ENCODE measurements around the gene CEP250. TPM values are rescaled to one million over a fixed set of nuclear protein-coding genes. Genes with fewer than 3 reads are reported as not detected.
A peak's percentile ranks its signal among the peaks of the same experiment; 100 is the strongest.
"Not testable (repeated sequence)": the region's sequence is repeated elsewhere in the genome, so short reads cannot be mapped to it uniquely, and the experiment has no call there.

CEP250 gene
- total RNA-seq, 1 donor from 2014 or later = 7.3 TPM

DNA sequence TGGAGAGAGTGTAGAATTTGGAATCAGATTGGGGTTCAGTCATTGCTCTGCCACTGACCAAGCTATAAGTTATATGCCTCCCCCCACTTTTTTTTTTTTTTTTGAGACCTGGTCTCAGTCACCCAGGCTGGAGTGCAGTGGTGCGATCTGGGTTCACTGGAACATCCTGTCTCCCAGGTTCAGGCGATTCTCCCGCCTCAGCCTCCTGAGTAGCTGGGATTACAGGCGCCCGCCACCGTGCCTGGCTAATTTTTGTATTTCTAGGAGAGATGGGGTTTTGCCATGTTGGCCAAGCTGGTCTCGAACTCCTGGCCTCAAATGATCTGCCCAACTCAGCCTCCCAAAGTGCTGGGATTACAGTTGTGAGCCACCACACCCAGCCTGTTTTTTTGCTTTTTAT is 1.3 kb downstream of the CEP250 start:
- DNase-seq (ENCODE audit: low read depth in 2 of 2) = not testable (repeated sequence)

DNA sequence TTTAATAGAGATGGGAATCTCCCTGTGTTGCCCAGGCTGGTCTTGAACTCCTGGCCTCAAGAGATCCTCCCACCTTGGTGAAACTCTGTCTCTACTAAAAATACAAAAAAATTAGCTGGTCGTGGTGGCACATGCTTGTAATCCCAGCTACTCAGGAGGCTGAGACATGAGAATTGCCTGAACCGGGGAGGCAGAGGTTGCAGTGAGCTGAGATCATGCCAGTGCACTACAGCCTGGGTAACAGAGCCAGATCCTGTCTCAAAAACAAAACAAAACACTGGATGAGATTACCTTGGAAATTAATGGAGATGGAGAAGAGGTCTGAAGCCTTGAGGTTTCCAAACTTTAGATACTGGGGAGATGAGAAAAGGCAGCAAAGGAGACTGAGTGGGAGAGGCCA is 2.1 kb downstream of the CEP250 start:
- not testable (repeated sequence) for DNase-seq (ENCODE audit: low read depth in 2 of 2)

GRCh38 chr20:35458388-35458787 is 3.0 kb downstream of the CEP250 start:
- no peak for DNase-seq (ENCODE audit: low read depth in 2 of 2)

DNA sequence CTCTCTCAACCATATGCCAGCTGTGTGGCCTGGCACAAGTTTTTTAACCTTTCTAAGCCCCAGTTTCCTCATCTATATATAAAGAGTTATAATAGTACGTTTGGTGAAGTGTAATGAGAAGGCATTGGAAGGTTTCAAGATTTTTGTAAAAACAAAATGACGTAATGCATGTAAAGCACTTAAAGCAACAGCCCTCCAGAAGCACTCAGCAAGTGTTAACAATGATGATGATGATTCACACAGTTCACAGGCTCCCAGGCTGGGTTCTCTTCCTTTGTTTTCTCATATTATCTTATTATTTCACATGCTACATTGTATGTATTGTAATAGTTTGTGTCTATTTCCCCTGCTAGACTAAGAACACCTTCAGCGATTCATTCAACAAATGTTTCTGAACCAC is 6.2 kb downstream of the CEP250 start:
- DNase-seq (ENCODE audit: low read depth in 2 of 2) = peak; percentile 40 to 96

DNA sequence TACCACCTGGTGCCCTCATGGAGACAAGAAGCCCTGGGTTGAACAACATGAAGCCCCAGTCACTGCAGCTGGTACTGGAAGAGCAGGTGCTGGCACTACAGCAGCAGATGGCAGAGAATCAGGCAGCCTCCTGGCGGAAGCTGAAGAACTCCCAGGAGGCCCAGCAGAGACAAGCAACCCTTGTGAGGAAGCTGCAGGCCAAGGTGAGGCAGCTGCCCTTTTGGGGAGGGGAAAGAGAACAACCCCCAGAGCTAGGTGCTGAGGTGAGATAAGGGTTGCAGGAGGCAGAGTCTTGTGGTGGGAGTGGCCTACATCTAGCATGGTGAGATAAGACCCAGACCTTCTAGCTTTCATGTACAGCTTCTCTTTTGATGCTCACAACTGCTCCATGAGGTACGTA is 7.0 kb downstream of the CEP250 start:
- DNase-seq (ENCODE audit: low read depth in 2 of 2) = no peak

- DNase-seq (ENCODE audit: low read depth in 2 of 2) = peak; percentile 67 to 83
Observed at GRCh38 chr20:35463455-35464300, 8.3 kb downstream of the CEP250 start.

- DNase-seq (ENCODE audit: low read depth in 2 of 2) = no peak
Observed at GRCh38 chr20:35465976-35466375, 10.6 kb downstream of the CEP250 start.

DNA sequence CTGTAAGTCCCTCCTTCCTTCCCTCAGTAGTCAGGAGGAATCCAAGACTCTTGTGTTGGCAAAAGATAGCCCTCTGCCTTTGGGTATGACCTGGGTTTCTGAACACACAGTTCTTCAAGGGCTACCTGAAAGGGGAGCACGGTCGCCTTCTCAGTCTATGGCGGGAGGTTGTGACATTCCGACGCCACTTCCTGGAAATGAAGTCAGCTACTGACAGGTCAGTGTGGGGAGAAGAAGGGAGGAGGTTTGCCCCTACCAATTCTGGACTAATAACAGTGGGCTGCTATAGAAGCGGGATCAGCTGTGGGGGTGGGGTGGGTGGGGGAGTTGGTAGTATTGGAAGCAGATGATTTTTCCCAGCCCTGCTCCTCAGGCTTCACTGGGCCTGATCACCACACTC is 11.5 kb downstream of the CEP250 start:
- DNase-seq (ENCODE audit: low read depth in 2 of 2) = no peak

DNA sequence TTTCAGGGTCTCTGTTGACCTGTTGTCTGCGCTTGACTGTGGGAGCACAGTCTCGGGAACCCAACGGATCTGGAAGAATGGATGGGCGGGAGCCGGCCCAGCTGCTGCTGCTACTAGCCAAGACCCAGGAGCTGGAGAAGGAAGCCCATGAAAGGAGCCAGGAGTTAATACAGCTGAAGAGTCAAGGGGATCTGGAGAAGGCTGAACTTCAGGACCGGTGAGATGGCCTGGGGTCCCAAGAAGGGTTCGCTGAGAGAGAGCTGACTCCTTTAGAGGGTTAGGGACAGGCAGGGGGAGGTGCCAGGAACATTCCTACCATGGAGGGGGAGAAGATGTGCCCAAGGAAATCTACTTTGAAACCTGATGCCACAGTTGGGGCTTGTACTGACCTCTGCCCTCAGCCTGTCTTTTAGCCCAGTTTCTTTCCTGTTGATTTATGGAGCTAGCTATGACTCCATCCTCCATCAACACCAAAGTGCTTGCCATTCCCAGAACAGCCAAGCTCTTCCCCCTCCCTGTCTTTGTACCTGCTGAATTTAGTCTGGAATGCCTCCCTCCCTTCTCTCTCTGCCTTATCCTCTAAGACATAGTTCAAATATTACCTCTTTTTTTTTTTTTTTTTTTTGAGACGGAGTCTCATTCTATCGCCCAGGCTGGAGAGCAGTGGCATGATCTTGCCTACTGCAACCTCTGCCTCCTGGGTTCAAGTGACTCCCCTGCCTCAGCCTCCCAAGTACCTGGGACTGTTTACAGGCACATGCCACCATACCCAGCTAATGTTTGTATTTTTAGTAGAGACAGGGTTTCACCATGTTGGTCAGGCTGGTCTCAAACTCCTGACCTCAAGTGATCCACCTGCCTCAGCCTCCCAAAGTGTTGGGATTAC is 12.2 kb downstream of the CEP250 start:
- DNase-seq (ENCODE audit: low read depth in 2 of 2) = peak in 1 of 2 donors; percentile 87

DNA sequence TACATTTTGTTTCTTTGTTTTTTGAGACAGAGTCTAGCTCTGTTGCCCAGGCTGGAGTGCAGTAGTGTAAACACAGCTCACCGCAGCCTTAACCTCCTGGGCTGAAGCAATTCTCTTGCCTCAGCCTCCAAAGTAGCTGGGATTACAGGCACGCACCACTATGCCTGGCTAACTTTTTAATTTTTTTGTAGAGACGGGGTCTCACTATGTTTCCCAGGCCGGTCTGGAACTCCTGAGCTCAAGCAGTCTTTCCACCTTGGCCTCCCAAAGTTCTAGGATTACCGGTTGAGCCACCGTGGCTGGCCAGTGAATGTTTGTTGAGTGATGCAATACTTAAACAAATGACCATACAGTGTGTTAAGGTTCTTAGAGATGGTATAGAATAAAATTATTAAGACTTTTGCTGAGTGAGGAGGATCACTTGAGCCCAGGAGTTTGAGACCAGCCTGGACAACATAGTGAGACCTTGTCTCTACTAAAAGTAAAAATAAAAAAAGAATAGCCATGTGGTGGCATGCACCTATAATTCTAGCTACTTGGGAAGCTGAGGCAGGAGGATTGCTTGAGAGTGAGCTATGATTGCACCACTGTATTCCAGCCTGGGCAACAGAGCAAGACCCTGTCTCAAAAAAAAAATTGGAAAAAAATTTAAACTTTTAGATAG is 13.4 kb downstream of the CEP250 start:
- DNase-seq (ENCODE audit: low read depth in 2 of 2) = no peak

DNA sequence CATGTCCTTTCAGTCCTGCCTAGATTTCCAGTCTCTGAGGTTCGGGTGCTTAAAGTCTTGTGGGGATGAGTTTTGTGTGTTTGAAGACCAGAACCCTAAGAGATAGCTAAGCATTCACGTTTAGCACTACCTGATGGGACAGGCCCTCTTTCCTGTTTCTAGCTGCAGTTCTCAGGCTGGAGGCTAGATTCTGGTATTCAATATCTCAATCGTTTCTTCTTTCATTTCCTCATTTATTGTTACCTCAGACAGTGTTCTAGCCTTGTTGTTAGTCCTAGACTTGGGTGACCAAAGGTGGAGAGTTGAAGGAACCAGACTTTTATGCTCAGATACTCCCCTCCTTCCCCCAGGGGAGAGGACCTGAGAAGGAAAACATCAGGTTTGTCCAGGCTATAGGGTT is 16.8 kb downstream of the CEP250 start:
- no peak for DNase-seq (ENCODE audit: low read depth in 2 of 2)

DNA sequence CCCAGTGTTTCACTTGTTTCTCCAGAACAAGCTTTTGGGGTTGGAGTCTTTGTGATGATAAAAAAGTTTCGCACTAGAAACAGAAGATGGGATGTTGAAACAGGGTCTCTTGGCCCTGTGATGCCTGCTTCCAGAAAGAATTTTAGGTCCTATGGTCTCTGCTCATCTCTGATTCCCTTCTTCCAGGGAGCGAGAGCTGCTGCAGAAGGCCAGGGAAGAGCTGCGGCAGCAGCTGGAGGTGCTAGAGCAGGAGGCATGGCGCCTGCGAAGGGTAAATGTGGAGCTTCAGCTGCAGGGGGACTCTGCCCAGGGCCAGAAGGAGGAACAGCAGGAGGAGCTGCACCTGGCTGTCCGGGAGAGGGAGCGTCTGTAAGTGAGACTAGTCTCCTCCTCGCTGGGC is 18.3 kb downstream of the CEP250 start:
- no peak for DNase-seq (ENCODE audit: low read depth in 2 of 2)

DNA sequence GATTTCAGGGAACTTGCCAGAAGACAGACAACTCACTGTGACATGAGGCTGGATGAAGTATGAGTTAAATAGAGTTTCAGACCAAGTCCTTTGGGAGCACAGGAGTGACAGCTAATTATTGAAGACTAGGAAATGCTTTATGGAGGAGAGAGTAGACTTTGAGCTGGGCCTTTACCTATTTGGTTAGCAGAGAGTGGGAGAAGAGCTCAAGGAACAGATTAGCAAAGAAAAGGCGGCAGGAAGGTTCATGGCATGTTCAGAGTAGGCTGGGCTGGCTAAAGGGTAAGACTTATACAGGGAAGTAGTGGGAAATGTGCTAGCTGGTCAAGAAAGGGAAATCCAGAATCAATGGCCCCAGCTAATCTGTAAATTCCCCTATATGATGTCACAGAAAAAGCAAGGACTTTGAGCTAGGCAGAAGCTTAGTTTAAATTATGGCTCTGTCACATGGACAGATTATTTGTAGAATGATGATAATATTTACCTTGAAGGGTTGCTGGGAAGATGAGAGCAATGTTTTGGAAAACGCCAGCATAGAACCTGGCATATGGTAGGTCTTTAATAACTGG is 19.0 kb downstream of the CEP250 start:
- DNase-seq (ENCODE audit: low read depth in 2 of 2) = no peak

- no peak for DNase-seq (ENCODE audit: low read depth in 2 of 2)
Observed at GRCh38 chr20:35476288-35476687, 20.9 kb downstream of the CEP250 start.

GRCh38 chr20:35478804-35479472 is 23.5 kb downstream of the CEP250 start:
- peak in 1 of 2 donors; percentile 28 for DNase-seq (ENCODE audit: low read depth in 2 of 2)

DNA sequence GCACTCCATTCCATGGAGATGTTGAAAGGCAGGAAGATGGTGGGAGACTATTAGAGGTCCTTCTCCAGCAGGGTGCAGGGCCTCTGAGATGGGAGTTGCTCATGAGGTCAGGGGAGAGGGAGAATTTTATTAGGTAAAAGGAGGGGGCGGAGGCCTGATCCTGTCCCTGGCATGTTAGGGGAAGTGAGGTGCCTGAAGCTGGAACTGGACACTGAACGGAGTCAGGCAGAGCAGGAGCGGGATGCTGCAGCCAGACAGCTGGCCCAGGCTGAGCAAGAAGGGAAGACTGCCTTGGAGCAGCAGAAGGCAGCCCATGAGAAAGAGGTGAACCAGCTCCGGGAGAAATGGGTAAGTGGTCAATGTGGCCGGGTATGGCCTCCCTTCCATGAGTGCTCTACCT is 24.4 kb downstream of the CEP250 start:
- DNase-seq (ENCODE audit: low read depth in 2 of 2) = no peak

DNA sequence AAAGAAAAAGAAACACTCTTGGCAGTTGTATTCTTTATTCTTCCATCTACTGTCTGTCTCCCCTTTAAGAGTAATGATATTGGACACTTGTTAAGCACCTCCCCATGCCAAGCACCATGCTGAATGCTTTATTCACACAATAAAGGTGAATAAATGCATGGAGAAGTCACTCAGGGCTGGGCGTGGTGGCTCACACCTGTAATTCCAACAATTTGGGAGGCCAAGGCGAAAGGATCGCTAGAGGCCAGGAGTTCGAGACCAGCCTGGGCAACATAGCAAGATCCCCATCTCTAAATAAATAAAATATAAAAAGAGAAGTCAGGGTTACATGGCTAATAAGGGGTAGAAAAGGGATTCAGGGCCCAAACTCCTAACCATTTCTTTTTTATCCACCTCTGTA is 32.1 kb downstream of the CEP250 start:
- no peak for DNase-seq (ENCODE audit: low read depth in 2 of 2)

DNA sequence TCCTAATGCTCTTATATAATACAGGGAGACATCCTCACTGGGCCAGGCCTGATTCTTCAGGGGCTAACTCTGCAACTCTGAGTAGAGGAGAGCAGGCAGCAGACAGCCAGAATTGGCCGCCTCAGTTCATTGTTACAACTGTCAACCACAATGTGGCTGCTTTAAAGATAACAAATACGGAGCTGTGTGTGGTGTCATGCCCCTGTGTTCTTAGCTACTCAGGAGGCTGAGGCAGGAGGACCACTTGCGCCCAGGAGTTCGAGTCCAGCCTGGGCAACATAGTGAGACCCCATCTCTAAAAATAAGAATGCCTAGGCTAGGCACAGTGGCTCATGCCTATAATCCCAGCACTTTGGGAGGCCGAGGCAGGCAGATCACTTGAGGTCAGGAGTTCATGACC is 34.3 kb downstream of the CEP250 start:
- DNase-seq (ENCODE audit: low read depth in 2 of 2) = no peak

- peak in 1 of 2 donors; percentile 33 for DNase-seq (ENCODE audit: low read depth in 2 of 2)
Observed at GRCh38 chr20:35490736-35491181, 35.4 kb downstream of the CEP250 start.

DNA sequence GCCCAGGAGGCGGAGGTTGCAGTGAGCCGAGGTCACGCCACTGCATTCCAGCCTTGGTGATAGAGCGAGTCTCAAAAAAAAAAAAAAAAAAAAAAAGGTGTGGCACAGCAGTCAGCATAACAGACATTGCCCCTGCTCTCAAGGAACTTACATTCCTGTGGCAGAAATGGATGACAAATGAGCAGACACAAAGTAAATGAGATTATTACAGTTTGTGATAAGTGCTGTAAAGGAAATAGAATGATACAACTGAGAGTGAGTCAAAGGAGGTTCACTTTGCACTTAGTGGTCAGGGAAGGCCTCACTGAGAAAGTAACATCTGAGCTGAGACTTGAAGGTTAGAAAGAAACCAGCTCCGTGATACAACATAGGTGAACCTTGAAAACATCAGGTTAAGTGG is 36.4 kb downstream of the CEP250 start:
- no peak for DNase-seq (ENCODE audit: low read depth in 2 of 2)

GRCh38 chr20:35492352-35492751 is 37.0 kb downstream of the CEP250 start:
- no peak for DNase-seq (ENCODE audit: low read depth in 2 of 2)

Measured in dermis microvascular lymphatic vessel endothelial cell (primary cell).